Stimulated activated CD8-positive, alpha-beta memory T cell treated with anti-CD3 and anti-CD28 coated beads, Interleukin-7, amount 100 ng/mL, for 48 hours (primary cell): ENCODE measurements around the gene FRMPD4.
"Not testable (repeated sequence)": the region's sequence is repeated elsewhere in the genome, so short reads cannot be mapped to it uniquely, and the experiment has no call there.

Experiments
- DNase-seq, 2 donors: peaks; one replicate each; pipeline ENCODE4 v3.0.0-alpha.2; 2020; ENCODE audit warnings: low read depth in 1 of 2; ENCODE audit errors: extremely low read depth in 1 of 2

Gene FRMPD4

GRCh38 chrX:12138361-12139313 lies at the start of gene FRMPD4:
TSS of gene FRMPD4 (plus strand) at chrX:12138473. CDS start at chrX:12138972, 499 bp downstream.
- no peak for DNase-seq

- DNase-seq = no peak
These were observed 48.5 kb upstream of the FRMPD4 start for GRCh38 chrX:12089740-12090139.

- DNase-seq = no peak
These were observed 25.0 kb upstream of the FRMPD4 start for GRCh38 chrX:12113321-12113720.

- no peak for DNase-seq
These were observed 22.9 kb upstream of the FRMPD4 start for GRCh38 chrX:12115377-12115776.

- no peak for DNase-seq
These were observed 20.1 kb upstream of the FRMPD4 start for GRCh38 chrX:12118134-12118533.

GRCh38 chrX:12128017-12128416 lies 10.3 kb upstream of the FRMPD4 start:
- no peak for DNase-seq

GRCh38 chrX:12137951-12138360 lies 317 bp upstream of the FRMPD4 start:
- DNase-seq = no peak

- DNase-seq = no peak
These were observed 1.8 kb downstream of the FRMPD4 start for GRCh38 chrX:12139934-12140611.

GRCh38 chrX:12141511-12141910 lies 3.2 kb downstream of the FRMPD4 start:
- DNase-seq = no peak

GRCh38 chrX:12142661-12143060 lies 4.4 kb downstream of the FRMPD4 start:
- DNase-seq = no peak

GRCh38 chrX:12145402-12145801 lies 7.1 kb downstream of the FRMPD4 start:
- no peak for DNase-seq

- DNase-seq = no peak
These were observed 11.6 kb downstream of the FRMPD4 start for GRCh38 chrX:12149670-12150407.

- no peak for DNase-seq
These were observed 15.0 kb downstream of the FRMPD4 start for GRCh38 chrX:12153317-12153716.

GRCh38 chrX:12153741-12154140 lies 15.5 kb downstream of the FRMPD4 start:
- DNase-seq = no peak

GRCh38 chrX:12159799-12160198 lies 21.5 kb downstream of the FRMPD4 start:
- DNase-seq = no peak

- DNase-seq = no peak
These were observed 24.1 kb downstream of the FRMPD4 start for GRCh38 chrX:12162420-12162819.

GRCh38 chrX:12164180-12164579 lies 25.9 kb downstream of the FRMPD4 start:
- not testable (repeated sequence) for DNase-seq

- DNase-seq = no peak
These were observed 32.5 kb downstream of the FRMPD4 start for GRCh38 chrX:12170755-12171154.

- DNase-seq = no peak
These were observed 36.1 kb downstream of the FRMPD4 start for GRCh38 chrX:12174358-12174757.

- no peak for DNase-seq
These were observed 58.8 kb downstream of the FRMPD4 start for GRCh38 chrX:12197030-12197429.

- no peak for DNase-seq
These were observed 68.1 kb downstream of the FRMPD4 start for GRCh38 chrX:12206413-12206812.
